HepG2 (cell line): Measurements from ENCODE around the gene GPATCH2. TPM values are rescaled to one million over a fixed set of nuclear protein-coding genes. Genes with fewer than 3 reads are reported as not detected.

ENCODE experiments used
- ATRX ChIP-seq: sonication (generic); formaldehyde crosslinking; IDR thresholded peaks from 2 replicates; pipeline ENCODE4 v1.4.0; 2020; ENCODE audit warnings: missing genetic modification reagents, borderline replicate concordance
- CSRNP2 ChIP-seq: sonication (generic); formaldehyde crosslinking; conservative IDR thresholded peaks from 2 replicates; pipeline ENCODE4 v1.8.0; 2022; ENCODE audit warnings: low read depth, missing genetic modification reagents
- HDAC2 ChIP-seq: sonication (generic); formaldehyde crosslinking; IDR thresholded peaks from 2 replicates; pipeline ENCODE4 v1.4.0; 2020; ENCODE audit warnings: missing genetic modification reagents
- HNRNPLL ChIP-seq: fragments of 200-400 bp; formaldehyde crosslinking; IDR thresholded peaks from 2 replicates; pipeline ENCODE4 v1.6.1; 2017; ENCODE audit warnings: mild to moderate bottlenecking, low read depth, low read length; ENCODE audit not compliant: poor library complexity, severe bottlenecking
- PAXIP1 ChIP-seq: sonication (generic); formaldehyde crosslinking; conservative IDR thresholded peaks from 2 replicates; pipeline ENCODE4 v1.4.0; 2020; ENCODE audit warnings: mild to moderate bottlenecking, missing genetic modification reagents, moderate library complexity
- PHF5A ChIP-seq: IDR thresholded peaks from one replicate; pipeline ENCODE4 v1.6.1; 2018; ENCODE audit warnings: low read depth, missing genetic modification reagents; ENCODE audit not compliant: unreplicated experiment
- STAG1 ChIP-seq: sonication (generic); formaldehyde crosslinking; IDR thresholded peaks from 2 replicates; pipeline ENCODE4 v1.4.0; 2020; ENCODE audit warnings: missing genetic modification reagents
- YEATS4 ChIP-seq: sonication (generic); formaldehyde crosslinking; IDR thresholded peaks from 2 replicates; pipeline ENCODE4 v1.4.0; 2020; ENCODE audit warnings: missing genetic modification reagents, borderline replicate concordance
- ZNF17 ChIP-seq: sonication (generic); formaldehyde crosslinking; IDR thresholded peaks from 2 replicates; pipeline ENCODE4 v1.5.0; 2020; ENCODE audit warnings: mild to moderate bottlenecking, missing genetic modification reagents
- ZNF331 ChIP-seq: sonication (generic); formaldehyde crosslinking; IDR thresholded peaks from 2 replicates; pipeline ENCODE4 v1.4.0; 2020; ENCODE audit warnings: missing genetic modification reagents
- ZNF441 ChIP-seq: sonication (generic); formaldehyde crosslinking; IDR thresholded peaks from 2 replicates; pipeline ENCODE4 v1.7.0; 2021; ENCODE audit warnings: missing genetic modification reagents, borderline replicate concordance
- ZNF616 ChIP-seq: sonication (generic); formaldehyde crosslinking; IDR thresholded peaks from 2 replicates; pipeline ENCODE4 v1.5.0; 2020; ENCODE audit warnings: low read depth, mild to moderate bottlenecking, missing genetic modification reagents
- ZNF777 ChIP-seq: sonication (generic); formaldehyde crosslinking; IDR thresholded peaks from 2 replicates; pipeline ENCODE4 v1.4.0; 2020; ENCODE audit warnings: missing genetic modification reagents
- polyA plus RNA-seq, 8 experiments: library from polyadenylated mRNA; depleted of rRNA in 3 of 8; stranded (reverse) in 7 of 8; unstranded in 1 of 8; fragments of >200 nt; fragmentation: Illumina TruSeq in 4 of 8; extraction: Trizol in 4 of 8; gene quantifications; 2 replicates each; pipeline versions ENCODE4 v1.2.1 to v1.2.3, GENCODE V29; 2011 to 2016; ENCODE audit warnings: low read depth in 4 of 8, missing spikeins in 1 of 8, mixed read lengths in 1 of 8; ENCODE audit not compliant: insufficient read depth in 1 of 8
- total RNA-seq, 5 experiments: library from RNA; depleted of rRNA; stranded (reverse); fragments of >200 nt; fragmentation: Illumina TruSeq; extraction: Trizol; gene quantifications; 2 replicates each; pipeline ENCODE4 v1.2.3, GENCODE V29; 2016; ENCODE audit warnings: low read depth in 1 of 5
- TF ChIP-seq, protein P1 (sequence below): sonication (generic); formaldehyde crosslinking; IDR thresholded peaks from 2 replicates; pipeline ENCODE4 v1.5.0; 2020; ENCODE audit warnings: mild to moderate bottlenecking, missing genetic modification reagents, borderline replicate concordance
- TF ChIP-seq, protein P2 (sequence below): sonication (generic); formaldehyde crosslinking; conservative IDR thresholded peaks from 2 replicates; pipeline ENCODE4 v1.4.0; 2020; ENCODE audit warnings: missing genetic modification reagents
- TF ChIP-seq, protein P3 (sequence below): IDR thresholded peaks from 2 replicates; pipeline ENCODE4 v1.6.1; 2016; ENCODE audit warnings: low read depth

GPATCH2 gene
- total and polyA plus RNA-seq, 2 of the 13 experiments (the other 11 are each of a cell fraction or from before 2014, with no cell fraction given), result 3.5 to 15.7 TPM

GRCh38 chr1:217574265-217574949 lies 56.5 kb downstream of the GPATCH2 start (continued):
- TF ChIP-seq, protein P1, sequence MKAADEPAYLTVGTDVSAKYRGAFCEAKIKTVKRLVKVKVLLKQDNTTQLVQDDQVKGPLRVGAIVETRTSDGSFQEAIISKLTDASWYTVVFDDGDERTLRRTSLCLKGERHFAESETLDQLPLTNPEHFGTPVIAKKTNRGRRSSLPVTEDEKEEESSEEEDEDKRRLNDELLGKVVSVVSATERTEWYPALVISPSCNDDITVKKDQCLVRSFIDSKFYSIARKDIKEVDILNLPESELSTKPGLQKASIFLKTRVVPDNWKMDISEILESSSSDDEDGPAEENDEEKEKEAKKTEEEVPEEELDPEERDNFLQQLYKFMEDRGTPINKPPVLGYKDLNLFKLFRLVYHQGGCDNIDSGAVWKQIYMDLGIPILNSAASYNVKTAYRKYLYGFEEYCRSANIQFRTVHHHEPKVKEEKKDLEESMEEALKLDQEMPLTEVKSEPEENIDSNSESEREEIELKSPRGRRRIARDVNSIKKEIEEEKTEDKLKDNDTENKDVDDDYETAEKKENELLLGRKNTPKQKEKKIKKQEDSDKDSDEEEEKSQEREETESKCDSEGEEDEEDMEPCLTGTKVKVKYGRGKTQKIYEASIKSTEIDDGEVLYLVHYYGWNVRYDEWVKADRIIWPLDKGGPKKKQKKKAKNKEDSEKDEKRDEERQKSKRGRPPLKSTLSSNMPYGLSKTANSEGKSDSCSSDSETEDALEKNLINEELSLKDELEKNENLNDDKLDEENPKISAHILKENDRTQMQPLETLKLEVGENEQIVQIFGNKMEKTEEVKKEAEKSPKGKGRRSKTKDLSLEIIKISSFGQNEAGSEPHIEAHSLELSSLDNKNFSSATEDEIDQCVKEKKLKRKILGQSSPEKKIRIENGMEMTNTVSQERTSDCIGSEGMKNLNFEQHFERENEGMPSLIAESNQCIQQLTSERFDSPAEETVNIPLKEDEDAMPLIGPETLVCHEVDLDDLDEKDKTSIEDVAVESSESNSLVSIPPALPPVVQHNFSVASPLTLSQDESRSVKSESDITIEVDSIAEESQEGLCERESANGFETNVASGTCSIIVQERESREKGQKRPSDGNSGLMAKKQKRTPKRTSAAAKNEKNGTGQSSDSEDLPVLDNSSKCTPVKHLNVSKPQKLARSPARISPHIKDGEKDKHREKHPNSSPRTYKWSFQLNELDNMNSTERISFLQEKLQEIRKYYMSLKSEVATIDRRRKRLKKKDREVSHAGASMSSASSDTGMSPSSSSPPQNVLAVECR (CRISPR knock-in tag), result no peak
- TF ChIP-seq YEATS4 (CRISPR knock-in tag) (0 out of 2 replicates have a peak, but pooled peaks have one; percentile 26), ZNF777 (CRISPR knock-in tag) (no peak), ZNF17 (no peak), ZNF616 (no peak), HDAC2 (CRISPR knock-in tag) (0 out of 2 replicates have a peak, but pooled peaks have one; percentile 36), ZNF441 (CRISPR knock-in tag) (no peak), PHF5A (CRISPR knock-in tag) (peak; percentile 45), STAG1 (CRISPR knock-in tag) (no peak), ZNF331 (0 out of 2 replicates have a peak, but pooled peaks have one; percentile 13), PAXIP1 (CRISPR knock-in tag) (peak; percentile 94), HNRNPLL (no peak), ATRX (CRISPR knock-in tag) (no peak), CSRNP2 (no peak)
- TF ChIP-seq, protein P2, sequence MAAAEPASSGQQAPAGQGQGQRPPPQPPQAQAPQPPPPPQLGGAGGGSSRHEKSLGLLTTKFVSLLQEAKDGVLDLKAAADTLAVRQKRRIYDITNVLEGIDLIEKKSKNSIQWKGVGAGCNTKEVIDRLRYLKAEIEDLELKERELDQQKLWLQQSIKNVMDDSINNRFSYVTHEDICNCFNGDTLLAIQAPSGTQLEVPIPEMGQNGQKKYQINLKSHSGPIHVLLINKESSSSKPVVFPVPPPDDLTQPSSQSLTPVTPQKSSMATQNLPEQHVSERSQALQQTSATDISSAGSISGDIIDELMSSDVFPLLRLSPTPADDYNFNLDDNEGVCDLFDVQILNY, result no peak
- TF ChIP-seq, protein P3, sequence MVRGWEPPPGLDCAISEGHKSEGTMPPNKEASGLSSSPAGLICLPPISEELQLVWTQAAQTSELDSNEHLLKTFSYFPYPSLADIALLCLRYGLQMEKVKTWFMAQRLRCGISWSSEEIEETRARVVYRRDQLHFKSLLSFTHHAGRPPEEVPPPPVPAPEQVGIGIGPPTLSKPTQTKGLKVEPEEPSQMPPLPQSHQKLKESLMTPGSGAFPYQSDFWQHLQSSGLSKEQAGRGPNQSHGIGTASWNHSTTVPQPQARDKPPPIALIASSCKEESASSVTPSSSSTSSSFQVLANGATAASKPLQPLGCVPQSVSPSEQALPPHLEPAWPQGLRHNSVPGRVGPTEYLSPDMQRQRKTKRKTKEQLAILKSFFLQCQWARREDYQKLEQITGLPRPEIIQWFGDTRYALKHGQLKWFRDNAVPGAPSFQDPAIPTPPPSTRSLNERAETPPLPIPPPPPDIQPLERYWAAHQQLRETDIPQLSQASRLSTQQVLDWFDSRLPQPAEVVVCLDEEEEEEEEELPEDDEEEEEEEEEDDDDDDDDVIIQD (CRISPR knock-in tag), result peak; percentile 89
